Epithelial cell of esophagus (primary cell): ENCODE measurements around the gene SLC12A9.

Experiments
- DNase-seq: peaks from one replicate; pipeline ENCODE4 v3.0.0; 2010; ENCODE audit warnings: low read depth
- H3K4me3 ChIP-seq: 2 replicates; pipeline ENCODE4 v1.5.1; 2011; ENCODE audit warnings: mild to moderate bottlenecking, low read length, control low read depth
- TF ChIP-seq, protein P1 (sequence below): IDR thresholded peaks from 2 replicates; pipeline ENCODE4 v1.5.1; 2011; ENCODE audit warnings: low read depth, mild to moderate bottlenecking, low read length, control low read depth, inconsistent platforms; ENCODE audit not compliant: insufficient read depth; ENCODE audit errors: missing control alignments

The SLC12A9 gene

DNA sequence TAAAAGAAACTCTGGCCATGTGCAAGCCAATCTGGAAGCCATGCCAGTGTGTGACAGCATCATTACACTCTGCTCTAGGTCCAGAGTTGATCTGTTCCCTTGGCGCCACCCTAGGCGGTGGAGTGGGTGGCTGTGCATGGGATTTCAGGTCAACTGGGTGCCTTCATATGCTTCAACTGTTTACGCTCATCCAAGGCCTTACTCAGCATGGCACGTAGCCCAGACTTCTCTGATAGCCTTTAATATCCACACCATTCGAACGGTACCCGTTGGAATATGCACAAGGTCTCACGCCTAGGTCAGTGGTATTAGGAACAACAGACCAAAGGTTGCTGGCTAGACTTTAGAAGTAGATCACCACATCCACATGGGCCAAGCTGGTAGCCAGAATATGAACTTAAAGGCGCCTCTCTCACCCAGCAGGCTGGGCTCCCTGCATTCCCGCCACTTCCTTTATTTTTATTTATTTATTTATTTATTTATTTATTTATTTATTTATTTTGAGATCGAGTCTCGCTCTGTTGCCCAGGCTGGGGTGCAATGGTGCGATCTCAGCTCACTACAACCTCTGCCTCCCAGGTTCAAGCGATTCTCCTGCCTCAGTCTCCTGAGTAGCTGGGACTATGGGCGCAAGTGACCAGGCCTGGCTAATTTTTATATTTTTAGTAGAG, 61.8 kb downstream of the SLC12A9 start:
- no peak for DNase-seq

DNA sequence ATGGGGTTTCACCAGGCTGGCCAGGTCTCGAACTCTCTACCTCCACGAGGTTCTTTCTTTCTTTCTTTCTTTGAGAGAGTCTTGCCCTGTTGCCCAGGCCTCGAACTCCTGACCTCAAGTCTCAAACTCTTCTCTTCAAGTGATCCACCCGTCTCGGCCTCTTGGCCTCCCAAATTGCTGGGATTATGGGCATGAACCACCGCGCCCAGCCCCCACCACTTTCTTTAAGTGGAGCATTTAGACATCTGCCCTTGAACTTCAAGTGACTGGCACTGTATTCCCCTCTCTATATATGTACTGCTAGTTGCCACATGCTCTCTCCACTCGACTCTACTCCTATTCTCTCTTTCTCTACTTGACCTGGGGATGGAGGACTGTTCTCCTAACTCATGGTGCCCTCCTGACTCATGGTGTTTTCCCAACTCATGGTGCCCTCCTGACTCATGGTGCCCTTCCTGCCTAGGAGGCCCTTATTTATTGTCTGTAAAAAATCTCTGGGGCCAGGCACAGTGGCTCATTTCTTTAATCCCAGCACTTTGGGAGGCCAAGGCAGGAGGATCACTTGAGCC, 62.5 kb downstream of the SLC12A9 start:
- peak; percentile 70 for DNase-seq
- no peak overlapping the region for H3K4me3 ChIP-seq
- TF ChIP-seq, protein P1, sequence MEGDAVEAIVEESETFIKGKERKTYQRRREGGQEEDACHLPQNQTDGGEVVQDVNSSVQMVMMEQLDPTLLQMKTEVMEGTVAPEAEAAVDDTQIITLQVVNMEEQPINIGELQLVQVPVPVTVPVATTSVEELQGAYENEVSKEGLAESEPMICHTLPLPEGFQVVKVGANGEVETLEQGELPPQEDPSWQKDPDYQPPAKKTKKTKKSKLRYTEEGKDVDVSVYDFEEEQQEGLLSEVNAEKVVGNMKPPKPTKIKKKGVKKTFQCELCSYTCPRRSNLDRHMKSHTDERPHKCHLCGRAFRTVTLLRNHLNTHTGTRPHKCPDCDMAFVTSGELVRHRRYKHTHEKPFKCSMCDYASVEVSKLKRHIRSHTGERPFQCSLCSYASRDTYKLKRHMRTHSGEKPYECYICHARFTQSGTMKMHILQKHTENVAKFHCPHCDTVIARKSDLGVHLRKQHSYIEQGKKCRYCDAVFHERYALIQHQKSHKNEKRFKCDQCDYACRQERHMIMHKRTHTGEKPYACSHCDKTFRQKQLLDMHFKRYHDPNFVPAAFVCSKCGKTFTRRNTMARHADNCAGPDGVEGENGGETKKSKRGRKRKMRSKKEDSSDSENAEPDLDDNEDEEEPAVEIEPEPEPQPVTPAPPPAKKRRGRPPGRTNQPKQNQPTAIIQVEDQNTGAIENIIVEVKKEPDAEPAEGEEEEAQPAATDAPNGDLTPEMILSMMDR: no peak

More for the DNA sequence above, 61.8 kb downstream of the SLC12A9 start:
- no peak overlapping the region for H3K4me3 ChIP-seq
- TF ChIP-seq, protein P1: no peak
